Dendritic cell treated with granulocyte-macrophage colony-stimulating factor and Interleukin-4, amounts not matched to agents 40 ng/mL and 50 ng/mL, for 4 days (primary cell): ENCODE results near the gene NHERF1.

ENCODE experiments used
- H3K27ac Mint-ChIP-seq: one replicate; pipeline ENCODE4 v1.8.0; 2022; ENCODE audit warnings: mild to moderate bottlenecking, mixed read lengths
- H3K27me3 Mint-ChIP-seq: one replicate; pipeline ENCODE4 v1.8.0; 2022; ENCODE audit warnings: mild to moderate bottlenecking, mixed read lengths
- H3K36me3 Mint-ChIP-seq: one replicate; pipeline ENCODE4 v1.8.0; 2022; ENCODE audit warnings: low read depth, mixed read lengths
- H3K4me1 Mint-ChIP-seq: one replicate; pipeline ENCODE4 v1.8.0; 2022; ENCODE audit warnings: low read depth, mixed read lengths
- H3K4me3 Mint-ChIP-seq: one replicate; pipeline ENCODE4 v1.8.0; 2022; ENCODE audit warnings: mild to moderate bottlenecking, moderate library complexity, mixed read lengths
- H3K9me3 Mint-ChIP-seq: one replicate; pipeline ENCODE4 v1.8.0; 2022; ENCODE audit warnings: mixed read lengths
- intact Hi-C: fragments of 100-400 bp; cut with micrococcal nuclease; formaldehyde crosslinking; loops from one replicate; pipeline ENCODE4 v1.15.0; 2022

The NHERF1 gene

GRCh38 chr17:74799097-74799496 is 50.7 kb downstream of the NHERF1 start:
- Mint-ChIP-seq H3K36me3 (peaks cover 92% of the 10 kb centered on the region), H3K9me3 (no peaks in the 10 kb centered on the region), H3K4me1 (no peaks in the 10 kb centered on the region), H3K4me3 (no peak overlapping the region), H3K27ac (no peak overlapping the region), H3K27me3 (no peaks in the 10 kb centered on the region)
- intact Hi-C loops = no loop called here

- H3K4me3 Mint-ChIP-seq = no peak overlapping the region
- no peak overlapping the region for H3K27ac Mint-ChIP-seq
- peaks cover 92% of the 10 kb centered on the region for H3K36me3 Mint-ChIP-seq
- no peaks in the 10 kb centered on the region for H3K27me3 Mint-ChIP-seq
- no peaks in the 10 kb centered on the region for H3K9me3 Mint-ChIP-seq
- no peaks in the 10 kb centered on the region for H3K4me1 Mint-ChIP-seq
- intact Hi-C loops = no loop called here
These were observed 52.1 kb downstream of the NHERF1 start for GRCh38 chr17:74800531-74800930.

- H3K36me3 Mint-ChIP-seq = peaks cover 92% of the 10 kb centered on the region
- no peak overlapping the region for H3K4me3 Mint-ChIP-seq
- H3K27me3 Mint-ChIP-seq = peaks cover 5% of the 10 kb centered on the region
- intact Hi-C loops = no loop called here
- H3K4me1 Mint-ChIP-seq = peaks cover 6% of the 10 kb centered on the region
- H3K9me3 Mint-ChIP-seq = no peaks in the 10 kb centered on the region
- no peak overlapping the region for H3K27ac Mint-ChIP-seq
These were observed 53.5 kb downstream of the NHERF1 start for GRCh38 chr17:74801896-74802295.

- Mint-ChIP-seq H3K4me1 (peaks cover 22% of the 10 kb centered on the region), H3K4me3 (no peak overlapping the region), H3K9me3 (no peaks in the 10 kb centered on the region), H3K36me3 (peaks cover 87% of the 10 kb centered on the region), H3K27me3 (peaks cover 6% of the 10 kb centered on the region), H3K27ac (no peak overlapping the region)
- intact Hi-C loops = no loop called here
These were observed 55.0 kb downstream of the NHERF1 start for GRCh38 chr17:74803388-74803930.

- H3K27me3 Mint-ChIP-seq = peaks cover 9% of the 10 kb centered on the region
- H3K27ac Mint-ChIP-seq = no peak overlapping the region
- no peak overlapping the region for H3K4me3 Mint-ChIP-seq
- peaks cover 82% of the 10 kb centered on the region for H3K36me3 Mint-ChIP-seq
- peaks cover 27% of the 10 kb centered on the region for H3K4me1 Mint-ChIP-seq
- intact Hi-C loops = no loop called here
- no peaks in the 10 kb centered on the region for H3K9me3 Mint-ChIP-seq
These were observed 55.5 kb downstream of the NHERF1 start for GRCh38 chr17:74803971-74804370.

GRCh38 chr17:74804683-74805082 is 56.3 kb downstream of the NHERF1 start:
- Mint-ChIP-seq H3K9me3 (no peaks in the 10 kb centered on the region), H3K27ac (no peak overlapping the region), H3K4me3 (no peak overlapping the region), H3K4me1 (peaks cover 34% of the 10 kb centered on the region), H3K27me3 (peaks cover 11% of the 10 kb centered on the region), H3K36me3 (peaks cover 75% of the 10 kb centered on the region)
- intact Hi-C loops = no loop called here

- H3K4me1 Mint-ChIP-seq = peaks cover 43% of the 10 kb centered on the region
These were observed 57.2 kb downstream of the NHERF1 start for GRCh38 chr17:74805591-74805991.

GRCh38 chr17:74806334-74806733 is 57.9 kb downstream of the NHERF1 start:
- H3K4me1 Mint-ChIP-seq = peaks cover 51% of the 10 kb centered on the region
- peaks cover 15% of the 10 kb centered on the region for H3K27me3 Mint-ChIP-seq
- intact Hi-C loops = no loop called here
- no peak overlapping the region for H3K4me3 Mint-ChIP-seq
- H3K9me3 Mint-ChIP-seq = no peaks in the 10 kb centered on the region
- H3K36me3 Mint-ChIP-seq = peaks cover 75% of the 10 kb centered on the region
- H3K27ac Mint-ChIP-seq = no peak overlapping the region

More at GRCh38 chr17:74805591-74805991, 57.2 kb downstream of the NHERF1 start:
- H3K27me3 Mint-ChIP-seq = peaks cover 15% of the 10 kb centered on the region
- H3K36me3 Mint-ChIP-seq = peaks cover 75% of the 10 kb centered on the region
- H3K27ac Mint-ChIP-seq = no peak overlapping the region
- H3K4me3 Mint-ChIP-seq = no peak overlapping the region
- no peaks in the 10 kb centered on the region for H3K9me3 Mint-ChIP-seq
- intact Hi-C loops = no loop called here

- Mint-ChIP-seq H3K27me3 (peaks cover 15% of the 10 kb centered on the region), H3K36me3 (peaks cover 64% of the 10 kb centered on the region), H3K9me3 (no peaks in the 10 kb centered on the region), H3K4me1 (peaks cover 60% of the 10 kb centered on the region), H3K4me3 (no peak overlapping the region), H3K27ac (no peak overlapping the region)
- intact Hi-C loops = no loop called here
These were observed 59.0 kb downstream of the NHERF1 start for GRCh38 chr17:74807441-74807840.

- intact Hi-C loops = no loop called here
These were observed 59.5 kb downstream of the NHERF1 start for GRCh38 chr17:74807925-74808324.

GRCh38 chr17:74808714-74809430 is 60.4 kb downstream of the NHERF1 start:
- Mint-ChIP-seq H3K27me3 (peaks cover 20% of the 10 kb centered on the region), H3K4me1 (peaks cover 75% of the 10 kb centered on the region), H3K36me3 (peaks cover 69% of the 10 kb centered on the region), H3K4me3 (no peak overlapping the region), H3K9me3 (no peaks in the 10 kb centered on the region), H3K27ac (no peak overlapping the region)
- intact Hi-C loops = no loop called here

More at GRCh38 chr17:74807925-74808324, 59.5 kb downstream of the NHERF1 start:
- Mint-ChIP-seq H3K36me3 (peaks cover 69% of the 10 kb centered on the region), H3K4me3 (no peak overlapping the region), H3K9me3 (no peaks in the 10 kb centered on the region), H3K27me3 (peaks cover 15% of the 10 kb centered on the region), H3K4me1 (peaks cover 65% of the 10 kb centered on the region), H3K27ac (no peak overlapping the region)

- no peaks in the 10 kb centered on the region for H3K9me3 Mint-ChIP-seq
- intact Hi-C loops = no loop called here
- no peak overlapping the region for H3K27ac Mint-ChIP-seq
- H3K4me3 Mint-ChIP-seq = no peak overlapping the region
- H3K27me3 Mint-ChIP-seq = peaks cover 23% of the 10 kb centered on the region
- peaks cover 89% of the 10 kb centered on the region for H3K4me1 Mint-ChIP-seq
- H3K36me3 Mint-ChIP-seq = peaks cover 64% of the 10 kb centered on the region
These were observed 62.5 kb downstream of the NHERF1 start for GRCh38 chr17:74810699-74811485.

GRCh38 chr17:74812109-74813009 is 63.9 kb downstream of the NHERF1 start:
- Mint-ChIP-seq H3K27me3 (peaks cover 17% of the 10 kb centered on the region), H3K36me3 (peaks cover 67% of the 10 kb centered on the region), H3K27ac (no peak overlapping the region), H3K9me3 (no peaks in the 10 kb centered on the region), H3K4me3 (no peak overlapping the region), H3K4me1 (peaks cover 78% of the 10 kb centered on the region)
- intact Hi-C loops = no loop called here
